GM12875 (cell line): Measurements from ENCODE around the gene ZNF664.

Experiments
- H3K4me3 ChIP-seq: one replicate; pipeline ENCODE4 v1.5.1; 2011; ENCODE audit warnings: low read depth, low read length, control low read depth
- CTCF ChIP-seq: IDR thresholded peaks from 2 replicates; pipeline ENCODE4 v1.5.1; 2011; ENCODE audit warnings: low read depth, mild to moderate bottlenecking, control low read depth, inconsistent platforms, low read length, moderate library complexity, borderline replicate concordance; ENCODE audit not compliant: insufficient read depth

ZNF664 gene

GRCh38 chr12:123948401-123948795 lies 24.6 kb upstream of the ZNF664 start:
- no peak for TF ChIP-seq CTCF
- no peak overlapping the region for H3K4me3 ChIP-seq

- TF ChIP-seq CTCF = no peak
- H3K4me3 ChIP-seq = no peak overlapping the region
Observed at GRCh38 chr12:123948796-123949769, 23.9 kb upstream of the ZNF664 start.

- TF ChIP-seq CTCF = no peak
Observed at GRCh38 chr12:123949770-123950165, 23.2 kb upstream of the ZNF664 start.

GRCh38 chr12:123950476-123951349 lies 22.3 kb upstream of the ZNF664 start:
- TF ChIP-seq CTCF = no peak
- no peak overlapping the region for H3K4me3 ChIP-seq

More at GRCh38 chr12:123949770-123950165, 23.2 kb upstream of the ZNF664 start:
- H3K4me3 ChIP-seq = no peak overlapping the region

GRCh38 chr12:123951467-123951866 lies 21.5 kb upstream of the ZNF664 start:
- no peak for TF ChIP-seq CTCF
- no peak overlapping the region for H3K4me3 ChIP-seq

- H3K4me3 ChIP-seq = no peak overlapping the region
- TF ChIP-seq CTCF = no peak
Observed at GRCh38 chr12:123952037-123952436, 21.0 kb upstream of the ZNF664 start.
